Stimulated activated CD8-positive, alpha-beta memory T cell treated with anti-CD3 and anti-CD28 coated beads, Interleukin-12 subunit alpha, Interleukin-12 subunit beta, amount 100 ng/mL, for 1 hour (primary cell): ENCODE measurements around the gene ABHD15.

Source experiments
- DNase-seq: peaks from one replicate; pipeline ENCODE4 v3.0.0-alpha.2; 2020; ENCODE audit warnings: low read depth

Gene ABHD15

GRCh38 chr17:29582254-29582765, 15.5 kb upstream of the ABHD15 start:
- no peak for DNase-seq

GRCh38 chr17:29581583-29582253, 14.9 kb upstream of the ABHD15 start:
- DNase-seq = no peak

GRCh38 chr17:29579866-29580771, 13.3 kb upstream of the ABHD15 start:
- DNase-seq = peak; percentile 81

- no peak for DNase-seq
These were observed 12.0 kb upstream of the ABHD15 start for GRCh38 chr17:29578626-29579485.

- DNase-seq = no peak
These were observed 10.8 kb upstream of the ABHD15 start for GRCh38 chr17:29577385-29578211.

- DNase-seq = no peak
These were observed 10.1 kb upstream of the ABHD15 start for GRCh38 chr17:29577001-29577370.

- DNase-seq = no peak
These were observed 9.6 kb upstream of the ABHD15 start for GRCh38 chr17:29576214-29577000.

- no peak for DNase-seq
These were observed 8.8 kb upstream of the ABHD15 start for GRCh38 chr17:29575511-29576213.

- DNase-seq = no peak
These were observed 8.1 kb upstream of the ABHD15 start for GRCh38 chr17:29574732-29575510.

- DNase-seq = no peak
These were observed 7.3 kb upstream of the ABHD15 start for GRCh38 chr17:29573871-29574731.

- DNase-seq = no peak
These were observed 6.7 kb upstream of the ABHD15 start for GRCh38 chr17:29573558-29573869.

GRCh38 chr17:29572691-29573557, 6.1 kb upstream of the ABHD15 start:
- peak; percentile 30 for DNase-seq

- no peak for DNase-seq
These were observed 5.2 kb upstream of the ABHD15 start for GRCh38 chr17:29571883-29572681.

- no peak for DNase-seq
These were observed 4.6 kb upstream of the ABHD15 start for GRCh38 chr17:29571486-29571882.

- no peak for DNase-seq
These were observed 3.7 kb upstream of the ABHD15 start for GRCh38 chr17:29570521-29570920.

GRCh38 chr17:29569245-29569950, 2.6 kb upstream of the ABHD15 start:
- no peak for DNase-seq
